A549 (cell line): ENCODE data around the gene TMEM42.

Source experiments
- CTCF ChIP-seq: fragments of >200 bp; sonication (Bioruptor Twin); formaldehyde crosslinking; IDR thresholded peaks from 3 replicates; pipeline ENCODE4 v1.5.1; 2016
- ESRRA ChIP-seq: fragments of 150-350 bp; IDR thresholded peaks from 2 replicates; pipeline ENCODE4 v1.6.1; 2014; ENCODE audit warnings: mild to moderate bottlenecking, low read length, borderline replicate concordance
- HDAC2 ChIP-seq: fragments of 200-600 bp; sonication (generic); IDR thresholded peaks from 2 replicates; pipeline ENCODE4 v1.6.1; 2016
- NFE2L2 ChIP-seq: fragments of 150-350 bp; conservative IDR thresholded peaks from 2 replicates; pipeline ENCODE4 v1.6.1; 2014; ENCODE audit warnings: low read length
- POLR2A ChIP-seq: IDR thresholded peaks from 2 replicates; pipeline ENCODE4 v1.6.1; 2012; ENCODE audit warnings: mild to moderate bottlenecking, low read length
- REST ChIP-seq: fragments of 200-600 bp; sonication (generic); IDR thresholded peaks from 2 replicates; pipeline ENCODE4 v1.6.1; 2016; ENCODE audit warnings: antibody characterized with exemption, mild to moderate bottlenecking, moderate library complexity
- RFX5 ChIP-seq: fragments of 450-650 bp; IDR thresholded peaks from 2 replicates; pipeline ENCODE4 v1.7.1; 2014; ENCODE audit warnings: antibody characterized with exemption, mild to moderate bottlenecking, moderate library complexity
- SMC3 ChIP-seq: fragments of >200 bp; sonication (Bioruptor Twin); formaldehyde crosslinking; IDR thresholded peaks from 3 replicates; pipeline ENCODE4 v1.6.1; 2018; ENCODE audit warnings: inconsistent platforms

DNA sequence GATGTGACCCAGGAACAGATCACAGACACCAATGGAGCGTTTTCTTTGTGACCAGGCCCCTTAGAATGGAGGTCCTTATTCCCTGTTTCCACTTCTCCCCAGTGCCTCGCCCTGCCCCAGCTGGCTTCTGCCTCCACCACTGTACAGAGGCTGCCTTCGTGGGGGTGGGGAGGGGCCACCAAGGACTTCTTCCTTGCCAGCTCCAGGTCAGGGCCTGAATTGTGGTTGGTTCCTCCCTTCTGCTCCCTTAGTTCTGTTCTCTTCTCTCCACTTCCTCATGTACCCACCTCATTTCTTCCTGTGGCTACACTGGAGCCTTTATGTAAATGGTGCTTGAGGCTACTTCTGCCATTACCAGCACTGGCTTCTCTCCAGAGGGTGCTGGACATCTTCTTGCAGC is 29.1 kb downstream of the TMEM42 start:
- TF ChIP-seq HDAC2 = no peak
- no peak for TF ChIP-seq POLR2A
- no peak for TF ChIP-seq REST
- TF ChIP-seq ESRRA = no peak
- TF ChIP-seq NFE2L2 = no peak
- no peak for TF ChIP-seq CTCF
- TF ChIP-seq SMC3 = no peak
- no peak for TF ChIP-seq RFX5
